HCT116 (cell line): ENCODE data around the gene MANBA. TPM values are rescaled to one million over a fixed set of nuclear protein-coding genes. Genes with fewer than 3 reads are reported as not detected.

ENCODE experiments used
- ATAC-seq: fragments of 200-7000 bp; cut with Tn5 transposase; 2 replicates; pipeline ENCODE4 v1.9.1; 2020; ENCODE audit warnings: mild to moderate bottlenecking, moderate library complexity
- BruUV-seq: library from RNA; stranded (reverse); fragments of 400-500 nt; replicated peaks from 2 replicates; lab custom pipeline; 2021; lab: Mats Ljungman, UMichigan
- CTCF ChIA-PET: fragments of 300-600 bp; sonication (Branson Sonifier 250); formaldehyde crosslinking; loops from one replicate; lab custom pipeline; 2021; ENCODE audit warnings: antibody characterized with exemption; lab: Charles Lee
- POLR2A ChIA-PET: fragments of 300-600, 350-600 bp; sonication (Branson Sonifier 250); formaldehyde crosslinking; loops from one replicate; lab custom pipeline; 2021; ENCODE audit warnings: antibody characterized with exemption; lab: Charles Lee
- RAD21 ChIA-PET, 2 experiments: fragments of 300-600 bp; sonication (Branson Sonifier 250); formaldehyde crosslinking; loops; one replicate each; lab custom pipeline; 2023; ENCODE audit warnings: low total read pairs in 2 of 2; ENCODE audit not compliant: uncharacterized antibody in 2 of 2, unreplicated experiment in 2 of 2, low non-redundant PET in 1 of 2; lab: Charles Lee
- DNase-seq: peaks from one replicate; pipeline ENCODE4 v3.0.0-alpha.2; 2010; ENCODE audit warnings: low read depth, low spot score
- H2AFZ ChIP-seq: fragments of 200-600 bp; shearing (Covaris generic), sonication (generic); 2 replicates; pipeline ENCODE4 v1.6.1; 2017; ENCODE audit warnings: low read depth, mixed run types, mixed read lengths, antibody characterized with exemption, low read length; ENCODE audit not compliant: poor library complexity, severe bottlenecking
- H3K27ac ChIP-seq: 2 replicates; pipeline ENCODE4 v1.5.1; 2012; ENCODE audit warnings: low read depth, low read length
- H3K27me3 ChIP-seq: fragments of 200-600 bp; sonication (generic); 2 replicates; pipeline ENCODE4 v1.6.1; 2016; ENCODE audit warnings: mixed run types, low read length, mixed read lengths; ENCODE audit not compliant: insufficient read depth
- H3K36me3 ChIP-seq, 2 experiments: fragments of 200-500 bp in 1 of 2; fragments of 200-600 bp in 1 of 2; sonication (Bioruptor generic) in 1 of 2; sonication (generic) in 1 of 2; 2 replicates each; pipeline versions ENCODE4 v1.5.1 to v1.6.1; 2014 to 2016; ENCODE audit warnings: low read length in 2 of 2, inconsistent platforms in 1 of 2, mixed read lengths in 1 of 2, mixed run types in 1 of 2; ENCODE audit not compliant: insufficient read depth in 2 of 2, control insufficient read depth in 1 of 2
- H3K4me1 ChIP-seq, 2 experiments: fragments of 200-600 bp in 1 of 2; sonication (generic) in 1 of 2; 2 replicates each; pipeline versions ENCODE4 v1.5.1 to v1.6.1; 2012 to 2017; ENCODE audit warnings: low read length in 2 of 2, inconsistent platforms in 1 of 2, mild to moderate bottlenecking in 1 of 2, mixed read lengths in 1 of 2, mixed run types in 1 of 2, moderate library complexity in 1 of 2; ENCODE audit not compliant: insufficient read depth in 2 of 2, control insufficient read depth in 1 of 2
- H3K4me2 ChIP-seq: fragments of 200-600 bp; sonication (generic); 2 replicates; pipeline ENCODE4 v1.6.1; 2017; ENCODE audit warnings: mixed run types, low read length, mixed read lengths
- H3K4me3 ChIP-seq, 2 experiments: fragments of 200-600 bp in 1 of 2; sonication (generic) in 1 of 2; replicated peaks in 1 of 2; 2 replicates each; pipeline ENCODE4 v1.5.1; 2011 to 2016; ENCODE audit warnings: low read length in 2 of 2, control low read depth in 1 of 2, low read depth in 1 of 2, mild to moderate bottlenecking in 1 of 2, mixed read lengths in 1 of 2, mixed run types in 1 of 2
- H3K79me2 ChIP-seq: fragments of 200-600 bp; sonication (generic); 2 replicates; pipeline ENCODE4 v1.6.1; 2017; ENCODE audit warnings: mild to moderate bottlenecking, mixed run types, low read length, moderate library complexity, mixed read lengths; ENCODE audit not compliant: insufficient read depth
- H3K9ac ChIP-seq: fragments of 200-600 bp; sonication (generic); 2 replicates; pipeline ENCODE4 v1.6.1; 2016; ENCODE audit warnings: low read length, mixed read lengths
- H3K9me2 ChIP-seq: fragments of 200-600 bp; sonication (generic), shearing (Covaris generic); 2 replicates; pipeline ENCODE4 v1.6.1; 2017; ENCODE audit warnings: mixed run types, mild to moderate bottlenecking, moderate library complexity; ENCODE audit not compliant: insufficient read depth
- H3K9me3 ChIP-seq, 2 experiments: fragments of 200-500 bp in 1 of 2; fragments of 200-600 bp in 1 of 2; sonication (Bioruptor generic) in 1 of 2; sonication (generic) in 1 of 2; 2 replicates each; pipeline ENCODE4 v1.6.1; 2014 to 2017; ENCODE audit warnings: low read length in 2 of 2, mixed read lengths in 2 of 2, inconsistent platforms in 1 of 2, low read depth in 1 of 2, mild to moderate bottlenecking in 1 of 2, mixed run types in 1 of 2, moderate library complexity in 1 of 2; ENCODE audit not compliant: control insufficient read depth in 1 of 2, insufficient read depth in 1 of 2
- H4K20me1 ChIP-seq: fragments of 200-600 bp; sonication (generic), shearing (Covaris generic); 2 replicates; pipeline ENCODE4 v1.6.1; 2017; ENCODE audit warnings: mixed run types, mild to moderate bottlenecking, moderate library complexity; ENCODE audit not compliant: insufficient read depth
- CEBPB ChIP-seq: IDR thresholded peaks from 2 replicates; pipeline ENCODE4 v1.6.1; 2012; ENCODE audit warnings: low read depth
- CTCF ChIP-seq, 3 experiments: fragments of 200-600 bp in 1 of 3; sonication (generic) in 1 of 3; IDR thresholded peaks in 2 of 3; conservative IDR thresholded peaks in 1 of 3; 2 replicates each; pipeline ENCODE4 v1.5.1; 2012 to 2017; ENCODE audit warnings: low read depth in 2 of 3, low read length in 2 of 3, antibody characterized with exemption in 1 of 3, borderline replicate concordance in 1 of 3, control low read depth in 1 of 3, mild to moderate bottlenecking in 1 of 3, mixed read lengths in 1 of 3, mixed run types in 1 of 3, moderate library complexity in 1 of 3; ENCODE audit not compliant: insufficient read depth in 1 of 3
- EZH2phosphoT487 ChIP-seq: fragments of 200-600 bp; IDR thresholded peaks from 2 replicates; pipeline ENCODE4 v1.6.1; 2018; ENCODE audit warnings: antibody characterized with exemption, borderline replicate concordance
- FOSL1 ChIP-seq: IDR thresholded peaks from 2 replicates; pipeline ENCODE4 v1.6.1; 2012; ENCODE audit warnings: low read depth
- MAX ChIP-seq: IDR thresholded peaks from 2 replicates; pipeline ENCODE4 v1.6.1; 2012
- POLR2AphosphoS5 ChIP-seq: IDR thresholded peaks from 2 replicates; pipeline ENCODE4 v1.6.1; 2011; ENCODE audit warnings: mild to moderate bottlenecking, low read depth, low read length, moderate library complexity
- RAD21 ChIP-seq: IDR thresholded peaks from 2 replicates; pipeline ENCODE4 v1.6.1; 2012; ENCODE audit warnings: low read depth, mild to moderate bottlenecking
- REST ChIP-seq: IDR thresholded peaks from 2 replicates; pipeline ENCODE4 v1.6.1; 2012; ENCODE audit warnings: low read depth
- SIN3A ChIP-seq: IDR thresholded peaks from 2 replicates; pipeline ENCODE4 v1.6.1; 2012; ENCODE audit warnings: low read depth
- SRF ChIP-seq: IDR thresholded peaks from 2 replicates; pipeline ENCODE4 v1.6.1; 2012; ENCODE audit warnings: low read depth
- ZNF274 ChIP-seq: fragments of 200-500 bp; sonication (Bioruptor generic); IDR thresholded peaks from 2 replicates; pipeline ENCODE4 v1.6.1; 2014; ENCODE audit warnings: mild to moderate bottlenecking, low read depth, low read length, inconsistent platforms
- intact Hi-C: fragments of 100-400 bp; cut with micrococcal nuclease; formaldehyde crosslinking; loops from 2 replicates; pipeline ENCODE4 v1.10.0; 2022
- total RNA-seq: library from RNA; stranded (reverse); gene quantifications from one replicate; pipeline ENCODE4 v1.2.1, GENCODE V29; 2021; ENCODE audit not compliant: unreplicated experiment

MANBA gene
- total RNA-seq, 1 experiment from 2014 or later: 21.3 TPM

- Histone ChIP-seq H3K36me3 (no peaks in the 10 kb centered on the region), H3K79me2 (no peaks in the 10 kb centered on the region), H3K9me2 (no peaks in the 10 kb centered on the region), H3K4me1 (no peaks in the 10 kb centered on the region), H2AFZ (no peak overlapping the region), H3K4me3 (no peak overlapping the region)
- CTCF ChIA-PET: no interaction called here
- BruUV-seq: no TSS peak
- DNase-seq: no peak
- POLR2A ChIA-PET: no interaction called here
- TF ChIP-seq EZH2phosphoT487 (no peak), SRF (no peak), REST (no peak), MAX (no peak), CEBPB (no peak), ZNF274 (no peak), FOSL1 (no peak), CTCF (IDR thresholded peaks at IDR 0.05 in 2 of 3, conservative IDR thresholded peaks at IDR 0.05 in 1 of 3; ENCODE audit: borderline replicate concordance in 1 of 3, insufficient read depth in 1 of 3, low read depth in 2 of 3, low read length in 2 of 3) (no peak), SIN3A (no peak), RAD21 (no peak), POLR2AphosphoS5 (no peak)
- TF ChIP-seq, all 23 proteins: peak for 0
- Histone ChIP-seq H3K27ac (no peak overlapping the region), H3K9ac (no peak overlapping the region), H3K4me2 (no peak overlapping the region), H3K9me3 (no peaks in the 10 kb centered on the region), H3K27me3 (no peaks in the 10 kb centered on the region), H4K20me1 (no peaks in the 10 kb centered on the region)
- RAD21 ChIA-PET: interaction anchor here in 1 of 2 experiments (0.5 kb wide), 1 partner anchor 43 kb away, joined by 3 read pairs; no protein-coding TSS in a partner anchor
- ATAC-seq: no peak
- intact Hi-C loops: no loop called here
Measured at GRCh38 chr4:102774254-102774653, 13.5 kb upstream of the MANBA start.
